Lung (tissue), 12 donors: ENCODE measurements around the gene B3GALT6. TPM values are rescaled to one million over a fixed set of nuclear protein-coding genes. Genes with fewer than 3 reads are reported as not detected.

Source experiments
- ATAC-seq: fragments of 200-7000 bp; cut with Tn5 transposase; one replicate; pipeline ENCODE4 v1.9.1; 2020; ENCODE audit warnings: moderate number of reproducible peaks; ENCODE audit not compliant: insufficient read depth, low FRiP score
- DNase-seq, 3 donors: peaks; one replicate each; pipeline ENCODE4 v3.0.0-alpha.2; 2013 to 2017
- H3K27ac ChIP-seq, 2 donors: one replicate each; pipeline ENCODE4 v1.5.1; 2013; ENCODE audit warnings: mild to moderate bottlenecking in 2 of 2, moderate library complexity in 2 of 2, control low read depth in 1 of 2, inconsistent platforms in 1 of 2, low read depth in 1 of 2, low read length in 1 of 2
- H3K27me3 ChIP-seq, 3 donors: one replicate each; pipeline ENCODE4 v1.5.1; 2013; ENCODE audit warnings: low read length in 2 of 3; ENCODE audit not compliant: control insufficient read depth in 3 of 3, insufficient read depth in 3 of 3
- H3K36me3 ChIP-seq, 4 donors: one replicate each; pipeline ENCODE4 v1.5.1; 2013; ENCODE audit warnings: low read length in 4 of 4, mild to moderate bottlenecking in 1 of 4, moderate library complexity in 1 of 4; ENCODE audit not compliant: control insufficient read depth in 4 of 4, insufficient read depth in 4 of 4
- H3K4me1 ChIP-seq, 5 donors: one replicate each; pipeline ENCODE4 v1.5.1; 2013; ENCODE audit warnings: low read length in 5 of 5, mild to moderate bottlenecking in 2 of 5, moderate library complexity in 1 of 5; ENCODE audit not compliant: control insufficient read depth in 5 of 5, insufficient read depth in 5 of 5
- H3K4me3 ChIP-seq: one replicate; pipeline ENCODE4 v1.5.1; 2013; ENCODE audit warnings: mild to moderate bottlenecking, control low read depth, moderate library complexity
- H3K9ac ChIP-seq, 2 donors: one replicate each; pipeline ENCODE4 v1.5.1; 2013; ENCODE audit warnings: low read length in 2 of 2, control low read depth in 1 of 2; ENCODE audit not compliant: insufficient read depth in 1 of 2
- H3K9me3 ChIP-seq, 4 donors: one replicate each; pipeline ENCODE4 v1.5.1; 2013; ENCODE audit warnings: low read length in 3 of 4, mild to moderate bottlenecking in 1 of 4, moderate library complexity in 1 of 4; ENCODE audit not compliant: control insufficient read depth in 4 of 4, insufficient read depth in 3 of 4
- CTCF ChIP-seq: IDR thresholded peaks from 2 replicates; pipeline ENCODE4 v1.5.1; 2012; ENCODE audit warnings: mild to moderate bottlenecking; ENCODE audit errors: control extremely low read depth, extremely low read depth
- WGBS, 2 donors: extraction: QIAGEN DNeasy Blood & Tissue Kit; methylation state at CpG; one replicate each; pipeline ENCODE4 v1.1.7; 2013; 5-methylcytosine and 5-hydroxymethylcytosine counted together
- polyA plus RNA-seq, 2 donors: library from polyadenylated mRNA; stranded (reverse); fragments of 200-250 nt; gene quantifications; one replicate each; pipeline ENCODE4 v1.2.1, GENCODE V29; 2013
- total RNA-seq, 2 donors: library from RNA; depleted of rRNA in 1 of 2; stranded (reverse); fragments of >200 nt in 1 of 2; gene quantifications; one replicate each; pipeline ENCODE4 v1.2.1, GENCODE V29; 2014 to 2021
- donor health status: control.
- donor health status: control.
- donor health status: Bipolar disorder and iron deficiency.
- donor health status: healthy.
- donor health status: DM: yes; HTN: yes; CAD: no.

The B3GALT6 gene
- total and polyA plus RNA-seq, 4 donors, result 7.0 to 28.3 (median 15.8) TPM

GRCh38 chr1:1243266-1243660 is 11.2 kb downstream of the B3GALT6 start:
- Histone ChIP-seq H3K9me3 (peaks cover 0 to 7% (median 0%) of the 10 kb centered on the region in 4 donors), H3K27me3 (peaks cover 6 to 31% (median 27%) of the 10 kb centered on the region in 3 donors), H3K4me3 (no peak overlapping the region), H3K36me3 (no peaks in the 10 kb centered on the region), H3K27ac (no peak overlapping the region), H3K9ac (no peak overlapping the region), H3K4me1 (peaks cover 0 to 5% (median 0%) of the 10 kb centered on the region in 5 donors)
- ATAC-seq, result no peak
- TF ChIP-seq CTCF, result no peak
- 94 to 96% methylated on average over 23 of the region's 23 CpGs for WGBS, 2 donors
- no peak for DNase-seq

GRCh38 chr1:1243807-1244191 is 11.8 kb downstream of the B3GALT6 start:
- no peak for TF ChIP-seq CTCF
- ATAC-seq, result no peak
- no peak for DNase-seq

GRCh38 chr1:1244192-1244811 is 12.3 kb downstream of the B3GALT6 start:
- Histone ChIP-seq H3K36me3 (no peaks in the 10 kb centered on the region), H3K9ac (no peak overlapping the region), H3K27me3 (peaks cover 6 to 27% (median 26%) of the 10 kb centered on the region in 3 donors), H3K4me3 (no peak overlapping the region), H3K27ac (no peak overlapping the region), H3K4me1 (peaks cover 0 to 5% (median 0%) of the 10 kb centered on the region in 5 donors), H3K9me3 (peaks cover 0 to 7% (median 0%) of the 10 kb centered on the region in 4 donors)
- no peak for ATAC-seq
- 65 to 74% methylated on average over 28 to 30 of the region's 30 CpGs for WGBS, 2 donors
- no peak for DNase-seq
- TF ChIP-seq CTCF, result no peak

More at GRCh38 chr1:1243807-1244191, 11.8 kb downstream of the B3GALT6 start:
- Histone ChIP-seq H3K27ac (no peak overlapping the region), H3K9ac (no peak overlapping the region), H3K27me3 (peaks cover 6 to 28% (median 27%) of the 10 kb centered on the region in 3 donors), H3K36me3 (no peaks in the 10 kb centered on the region), H3K4me1 (peaks cover 0 to 5% (median 0%) of the 10 kb centered on the region in 5 donors), H3K9me3 (peaks cover 0 to 7% (median 0%) of the 10 kb centered on the region in 4 donors), H3K4me3 (no peak overlapping the region)
- 67 to 81% methylated on average over 23 of the region's 23 CpGs for WGBS, 2 donors
